Aorta (tissue), 5 donors: Measurements from ENCODE around the gene RGMA. TPM values are rescaled to one million over a fixed set of nuclear protein-coding genes. Genes with fewer than 3 reads are reported as not detected.

Source experiments
- ATAC-seq: fragments of 200-7000 bp; cut with Tn5 transposase; one replicate; pipeline ENCODE4 v1.9.1; 2022; ENCODE audit warnings: moderate library complexity; ENCODE audit not compliant: low FRiP score
- DNase-seq, 2 donors: peaks; one replicate each; pipeline ENCODE4 v3.0.0-alpha.2; 2020
- H3K27ac ChIP-seq, 2 donors: one replicate each; pipeline ENCODE4 v1.5.1; 2013; ENCODE audit warnings: low read length in 2 of 2, mild to moderate bottlenecking in 2 of 2, moderate library complexity in 2 of 2, control low read depth in 1 of 2, inconsistent platforms in 1 of 2, low read depth in 1 of 2
- H3K27me3 ChIP-seq, 2 donors: one replicate each; pipeline ENCODE4 v1.6.1; 2013; ENCODE audit warnings: control low read depth in 1 of 2, low read length in 1 of 2, mild to moderate bottlenecking in 1 of 2, moderate library complexity in 1 of 2; ENCODE audit not compliant: insufficient read depth in 2 of 2, control insufficient read depth in 1 of 2
- H3K36me3 ChIP-seq, 2 donors: one replicate each; pipeline ENCODE4 v1.6.1; 2013; ENCODE audit warnings: control low read depth in 1 of 2, low read length in 1 of 2, mild to moderate bottlenecking in 1 of 2; ENCODE audit not compliant: insufficient read depth in 2 of 2, control insufficient read depth in 1 of 2
- H3K4me1 ChIP-seq, 2 donors: one replicate each; pipeline ENCODE4 v1.6.1; 2013; ENCODE audit warnings: low read length in 2 of 2, control low read depth in 1 of 2, mild to moderate bottlenecking in 1 of 2, moderate library complexity in 1 of 2; ENCODE audit not compliant: insufficient read depth in 2 of 2, control insufficient read depth in 1 of 2
- H3K4me3 ChIP-seq, 2 donors: one replicate each; pipeline ENCODE4 v1.5.1; 2013; ENCODE audit warnings: low read length in 2 of 2, control low read depth in 1 of 2, mild to moderate bottlenecking in 1 of 2
- H3K9me3 ChIP-seq: one replicate; pipeline ENCODE4 v1.6.1; 2013; ENCODE audit warnings: mild to moderate bottlenecking, low read length; ENCODE audit not compliant: control insufficient read depth
- WGBS, 2 donors: extraction: QIAGEN DNeasy Blood & Tissue Kit; methylation state at CpG; one replicate each; pipeline ENCODE4 v1.1.7; 2013; 5-methylcytosine and 5-hydroxymethylcytosine counted together
- intact Hi-C, 2 donors: fragments of 100-400 bp; cut with DNase I; formaldehyde crosslinking; loops; one replicate each; pipeline versions ENCODE4 v1.14.2 to v1.15.0; 2022
- polyA plus RNA-seq, 2 donors: library from polyadenylated mRNA; stranded (reverse); fragments of 200-250 nt; gene quantifications; one replicate each; pipeline ENCODE4 v1.2.3, GENCODE V29; 2013
- total RNA-seq, 2 donors: library from RNA; stranded (reverse); fragmentation: NEBNext Ultra II Directional; extraction: Animal tissue kit (Norgen Biotek cat#: 25700); gene quantifications; one replicate each; pipeline ENCODE4 v1.2.1, GENCODE V29; 2021
- donor health status: healthy with polysubstance abuse.
- donor health status: Bipolar disorder and iron deficiency.
- donor health status: DM: no; HTN: no; CAD: no.
- donor health status: DM: no; HTN: no; CAD: no.
- donor health status: DM: yes; HTN: yes; CAD: no.

The RGMA gene
- total and polyA plus RNA-seq, 4 donors: 4.4 to 50.3 (median 19.4) TPM

- intact Hi-C loops: no loop called here
- Histone ChIP-seq H3K27me3 (no peaks in the 10 kb centered on the region), H3K36me3 (peaks cover 0 to 11% of the 10 kb centered on the region in 2 donors), H3K4me3 (no peak overlapping the region), H3K9me3 (no peaks in the 10 kb centered on the region), H3K4me1 (peaks cover 0 to 1% of the 10 kb centered on the region in 2 donors), H3K27ac (no peak overlapping the region)
- 86 to 87% methylated on average over 2 of the region's 2 CpGs for WGBS, 2 donors
- ATAC-seq (no peak), DNase-seq (no peak)
Observed at GRCh38 chr15:92990031-92990430, 99.0 kb downstream of the RGMA start.

- DNase-seq: no peak
- Histone ChIP-seq H3K4me1 (peaks cover 0 to 1% of the 10 kb centered on the region in 2 donors), H3K27ac (no peak overlapping the region), H3K27me3 (no peaks in the 10 kb centered on the region), H3K4me3 (no peak overlapping the region), H3K36me3 (peaks cover 0 to 11% of the 10 kb centered on the region in 2 donors), H3K9me3 (no peaks in the 10 kb centered on the region)
- WGBS, 2 donors: 78 to 82% methylated on average over 2 of the region's 2 CpGs
- no peak for ATAC-seq
- intact Hi-C loops: no loop called here
Observed at GRCh38 chr15:92989470-92989869, 99.5 kb downstream of the RGMA start.

Other genes starting within 250 kb of the RGMA start
- gene CHD2, start 188.9 kb downstream of the RGMA start, total RNA-seq: 100 to 1,000 TPM; 120 to 144 TPM
- gene CHD2, start 188.9 kb downstream of the RGMA start, polyA plus RNA-seq: 10 to 100 TPM; 38.0 to 42.6 TPM